Neural cell (in vitro differentiated cells): ENCODE data around the gene CTF1. TPM values are rescaled to one million over a fixed set of nuclear protein-coding genes. Genes with fewer than 3 reads are reported as not detected.

Experiments used
- H2AFZ ChIP-seq: fragments of 200-600, 300-800 bp; sonication (generic), shearing (Covaris generic); 2 replicates; pipeline ENCODE4 v1.6.0; 2014; ENCODE audit warnings: low read depth, mild to moderate bottlenecking, antibody characterized with exemption, low read length, moderate library complexity
- H3F3A ChIP-seq: fragments of 200-600 bp; shearing (Covaris generic); 2 replicates; pipeline ENCODE4 v1.6.1; 2016; ENCODE audit warnings: mild to moderate bottlenecking, moderate library complexity, mixed read lengths, antibody characterized with exemption, low read length; ENCODE audit not compliant: insufficient read depth, poor library complexity, severe bottlenecking
- H3K27ac ChIP-seq: fragments of 200-600, 300-800 bp; sonication (generic), shearing (Covaris generic); 2 replicates; pipeline ENCODE4 v1.5.1; 2014; ENCODE audit warnings: mild to moderate bottlenecking, low read length, moderate library complexity
- H3K27me3 ChIP-seq: fragments of 300-800, 200-600 bp; sonication (generic), shearing (Covaris generic); 2 replicates; pipeline ENCODE4 v1.6.0; 2014; ENCODE audit warnings: mild to moderate bottlenecking, low read depth, low read length, moderate library complexity; ENCODE audit not compliant: insufficient read depth
- H3K36me3 ChIP-seq: fragments of 300-800, 200-600 bp; sonication (generic), shearing (Covaris generic); 2 replicates; pipeline ENCODE4 v1.5.1; 2014; ENCODE audit warnings: mild to moderate bottlenecking, antibody characterized with exemption, low read length, moderate library complexity; ENCODE audit not compliant: insufficient read depth
- H3K4me2 ChIP-seq: fragments of 300-800, 200-600 bp; sonication (generic), shearing (Covaris generic); 2 replicates; pipeline ENCODE4 v1.6.0; 2014; ENCODE audit warnings: mild to moderate bottlenecking, low read length
- H3K4me3 ChIP-seq: fragments of 300-800, 200-600 bp; sonication (generic), shearing (Covaris generic); 2 replicates; pipeline ENCODE4 v1.5.1; 2014; ENCODE audit warnings: mild to moderate bottlenecking, low read length, moderate library complexity
- H3K79me2 ChIP-seq: fragments of 200-600 bp; shearing (Covaris generic); replicated peaks from 2 replicates; pipeline ENCODE4 v1.6.0; 2014; ENCODE audit warnings: mild to moderate bottlenecking, low read length, moderate library complexity; ENCODE audit not compliant: insufficient read depth
- H3K9ac ChIP-seq: fragments of 300-800, 200-600 bp; sonication (generic), shearing (Covaris generic); 2 replicates; pipeline ENCODE4 v1.6.1; 2016; ENCODE audit warnings: mild to moderate bottlenecking, low read length, mixed read lengths
- H3K9me2 ChIP-seq: fragments of 200-600 bp; shearing (Covaris generic); 2 replicates; pipeline ENCODE4 v1.6.1; 2016; ENCODE audit warnings: mild to moderate bottlenecking, low read length, mixed read lengths; ENCODE audit not compliant: insufficient read depth
- H3K9me3 ChIP-seq: fragments of 200-600, 300-800 bp; sonication (generic), shearing (Covaris generic); 2 replicates; pipeline ENCODE4 v1.6.1; 2016; ENCODE audit warnings: mild to moderate bottlenecking, mixed run types, low read length, moderate library complexity, mixed read lengths
- H4K20me1 ChIP-seq: fragments of 200-600 bp; shearing (Covaris generic); 2 replicates; pipeline ENCODE4 v1.6.1; 2016; ENCODE audit warnings: mild to moderate bottlenecking, mixed run types; ENCODE audit not compliant: insufficient read depth
- EP300 ChIP-seq: fragments of 450-650 bp; conservative IDR thresholded peaks from 2 replicates; pipeline ENCODE4 v1.6.1; 2014; ENCODE audit warnings: antibody characterized with exemption, mild to moderate bottlenecking, moderate library complexity; ENCODE audit not compliant: poor library complexity, severe bottlenecking
- EZH2 ChIP-seq: fragments of 200-600, 300-800 bp; shearing (Covaris generic), sonication (generic); IDR thresholded peaks from 2 replicates; pipeline ENCODE4 v1.6.1; 2014; ENCODE audit warnings: antibody characterized with exemption, low read length, borderline replicate concordance, mild to moderate bottlenecking; ENCODE audit not compliant: insufficient read depth, poor library complexity, severe bottlenecking
- MXI1 ChIP-seq: fragments of 450-650 bp; conservative IDR thresholded peaks from 2 replicates; pipeline ENCODE4 v1.6.1; 2014; ENCODE audit warnings: antibody characterized with exemption, mild to moderate bottlenecking; ENCODE audit not compliant: poor library complexity, severe bottlenecking
- POLR2AphosphoS5 ChIP-seq: IDR thresholded peaks from 2 replicates; pipeline ENCODE4 v1.6.1; 2012
- RAD21 ChIP-seq: fragments of 450-650 bp; conservative IDR thresholded peaks from 2 replicates; pipeline ENCODE4 v1.6.1; 2014; ENCODE audit warnings: antibody characterized with exemption, mild to moderate bottlenecking, moderate library complexity
- SMC3 ChIP-seq: fragments of 450-650 bp; conservative IDR thresholded peaks from 2 replicates; pipeline ENCODE4 v1.6.1; 2014; ENCODE audit warnings: antibody characterized with exemption, mild to moderate bottlenecking, moderate library complexity; ENCODE audit not compliant: poor library complexity
- TAF1 ChIP-seq: IDR thresholded peaks from 2 replicates; pipeline ENCODE4 v1.6.1; 2012; ENCODE audit warnings: low read depth
- polyA plus RNA-seq: library from polyadenylated mRNA; depleted of rRNA; stranded (reverse); fragments of >200 nt; gene quantifications from 2 replicates; pipeline ENCODE4 v1.2.3, GENCODE V29; 2014
- TF ChIP-seq, protein P1 (sequence below): fragments of 450-650 bp; IDR thresholded peaks from 2 replicates; pipeline ENCODE4 v1.5.1; 2014; ENCODE audit warnings: antibody characterized with exemption, mild to moderate bottlenecking, moderate library complexity; ENCODE audit not compliant: poor library complexity, severe bottlenecking
- TF ChIP-seq, protein P2 (sequence below): IDR thresholded peaks from 2 replicates; pipeline ENCODE4 v1.6.1; 2012; ENCODE audit warnings: borderline replicate concordance

Gene CTF1
- polyA plus RNA-seq, 1 donor from 2014 or later, result not detected

DNA sequence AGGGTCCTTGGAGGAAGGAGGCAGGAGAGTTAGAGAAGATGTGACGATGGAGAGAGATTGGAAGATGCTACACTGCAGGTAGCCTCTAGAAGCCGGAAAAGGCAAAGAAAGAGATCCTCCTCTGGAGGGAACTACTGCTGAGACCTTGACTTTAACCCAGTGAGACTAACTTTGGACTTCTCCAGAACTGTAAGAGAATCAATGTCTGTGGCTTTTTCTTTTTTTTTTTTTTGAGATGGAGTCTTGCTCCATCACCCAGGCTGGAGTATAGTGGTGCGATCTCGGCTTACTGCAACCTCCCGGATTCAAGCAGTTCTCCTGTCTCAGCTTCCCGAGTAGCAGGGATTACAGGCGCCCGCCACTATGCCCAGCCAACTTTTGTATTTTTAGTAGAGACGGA, 11.2 kb upstream of the CTF1 start:
- no peak overlapping the region for H3K4me2 ChIP-seq
- no peak overlapping the region for H3K9ac ChIP-seq
- H3K9me3 ChIP-seq, result no peaks in the 10 kb centered on the region
- no peak overlapping the region for H2AFZ ChIP-seq
- H3K4me3 ChIP-seq, result no peak overlapping the region
- no peaks in the 10 kb centered on the region for H3F3A ChIP-seq
- no peaks in the 10 kb centered on the region for H4K20me1 ChIP-seq
- no peaks in the 10 kb centered on the region for H3K79me2 ChIP-seq
- no peak for TF ChIP-seq TAF1
- TF ChIP-seq POLR2AphosphoS5, result no peak
- TF ChIP-seq EP300, result no peak
- no peak overlapping the region for H3K27ac ChIP-seq
- peaks cover 6% of the 10 kb centered on the region for H3K36me3 ChIP-seq
- no peaks in the 10 kb centered on the region for H3K9me2 ChIP-seq
- no peaks in the 10 kb centered on the region for H3K27me3 ChIP-seq

DNA sequence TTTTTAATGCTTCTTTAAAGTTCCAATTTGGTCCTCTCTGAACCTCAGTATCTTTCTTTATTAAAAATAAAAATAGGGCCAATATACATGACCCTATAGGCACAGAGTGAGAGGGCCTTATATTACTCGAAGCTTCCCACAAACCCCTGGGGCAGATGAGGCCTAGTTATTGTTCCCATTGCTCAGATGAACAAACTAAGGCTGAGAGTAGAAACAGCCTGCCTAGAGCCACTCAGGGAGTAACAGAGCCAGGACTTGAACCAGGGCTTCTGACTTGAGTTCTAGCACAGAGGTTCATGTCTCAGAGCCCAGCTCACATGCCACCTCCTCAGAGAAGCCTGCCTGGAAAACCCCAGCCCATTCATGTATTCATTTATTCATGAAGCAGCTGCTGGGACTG, 10.3 kb upstream of the CTF1 start:
- no peak overlapping the region for H3K27ac ChIP-seq
- H3F3A ChIP-seq, result no peaks in the 10 kb centered on the region
- no peak overlapping the region for H3K4me2 ChIP-seq
- no peaks in the 10 kb centered on the region for H4K20me1 ChIP-seq
- no peaks in the 10 kb centered on the region for H3K9me2 ChIP-seq
- TF ChIP-seq, protein P1, sequence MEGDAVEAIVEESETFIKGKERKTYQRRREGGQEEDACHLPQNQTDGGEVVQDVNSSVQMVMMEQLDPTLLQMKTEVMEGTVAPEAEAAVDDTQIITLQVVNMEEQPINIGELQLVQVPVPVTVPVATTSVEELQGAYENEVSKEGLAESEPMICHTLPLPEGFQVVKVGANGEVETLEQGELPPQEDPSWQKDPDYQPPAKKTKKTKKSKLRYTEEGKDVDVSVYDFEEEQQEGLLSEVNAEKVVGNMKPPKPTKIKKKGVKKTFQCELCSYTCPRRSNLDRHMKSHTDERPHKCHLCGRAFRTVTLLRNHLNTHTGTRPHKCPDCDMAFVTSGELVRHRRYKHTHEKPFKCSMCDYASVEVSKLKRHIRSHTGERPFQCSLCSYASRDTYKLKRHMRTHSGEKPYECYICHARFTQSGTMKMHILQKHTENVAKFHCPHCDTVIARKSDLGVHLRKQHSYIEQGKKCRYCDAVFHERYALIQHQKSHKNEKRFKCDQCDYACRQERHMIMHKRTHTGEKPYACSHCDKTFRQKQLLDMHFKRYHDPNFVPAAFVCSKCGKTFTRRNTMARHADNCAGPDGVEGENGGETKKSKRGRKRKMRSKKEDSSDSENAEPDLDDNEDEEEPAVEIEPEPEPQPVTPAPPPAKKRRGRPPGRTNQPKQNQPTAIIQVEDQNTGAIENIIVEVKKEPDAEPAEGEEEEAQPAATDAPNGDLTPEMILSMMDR, result no peak
- TF ChIP-seq EP300 (no peak), TAF1 (no peak), SMC3 (no peak), RAD21 (no peak), EZH2 (no peak), MXI1 (no peak), POLR2AphosphoS5 (no peak)
- TF ChIP-seq, protein P2, sequence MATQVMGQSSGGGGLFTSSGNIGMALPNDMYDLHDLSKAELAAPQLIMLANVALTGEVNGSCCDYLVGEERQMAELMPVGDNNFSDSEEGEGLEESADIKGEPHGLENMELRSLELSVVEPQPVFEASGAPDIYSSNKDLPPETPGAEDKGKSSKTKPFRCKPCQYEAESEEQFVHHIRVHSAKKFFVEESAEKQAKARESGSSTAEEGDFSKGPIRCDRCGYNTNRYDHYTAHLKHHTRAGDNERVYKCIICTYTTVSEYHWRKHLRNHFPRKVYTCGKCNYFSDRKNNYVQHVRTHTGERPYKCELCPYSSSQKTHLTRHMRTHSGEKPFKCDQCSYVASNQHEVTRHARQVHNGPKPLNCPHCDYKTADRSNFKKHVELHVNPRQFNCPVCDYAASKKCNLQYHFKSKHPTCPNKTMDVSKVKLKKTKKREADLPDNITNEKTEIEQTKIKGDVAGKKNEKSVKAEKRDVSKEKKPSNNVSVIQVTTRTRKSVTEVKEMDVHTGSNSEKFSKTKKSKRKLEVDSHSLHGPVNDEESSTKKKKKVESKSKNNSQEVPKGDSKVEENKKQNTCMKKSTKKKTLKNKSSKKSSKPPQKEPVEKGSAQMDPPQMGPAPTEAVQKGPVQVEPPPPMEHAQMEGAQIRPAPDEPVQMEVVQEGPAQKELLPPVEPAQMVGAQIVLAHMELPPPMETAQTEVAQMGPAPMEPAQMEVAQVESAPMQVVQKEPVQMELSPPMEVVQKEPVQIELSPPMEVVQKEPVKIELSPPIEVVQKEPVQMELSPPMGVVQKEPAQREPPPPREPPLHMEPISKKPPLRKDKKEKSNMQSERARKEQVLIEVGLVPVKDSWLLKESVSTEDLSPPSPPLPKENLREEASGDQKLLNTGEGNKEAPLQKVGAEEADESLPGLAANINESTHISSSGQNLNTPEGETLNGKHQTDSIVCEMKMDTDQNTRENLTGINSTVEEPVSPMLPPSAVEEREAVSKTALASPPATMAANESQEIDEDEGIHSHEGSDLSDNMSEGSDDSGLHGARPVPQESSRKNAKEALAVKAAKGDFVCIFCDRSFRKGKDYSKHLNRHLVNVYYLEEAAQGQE, result no peak
- H3K79me2 ChIP-seq, result no peaks in the 10 kb centered on the region
- no peak overlapping the region for H3K9ac ChIP-seq
- no peaks in the 10 kb centered on the region for H3K27me3 ChIP-seq
- no peak overlapping the region for H2AFZ ChIP-seq
- no peak overlapping the region for H3K4me3 ChIP-seq
- H3K36me3 ChIP-seq, result peaks cover 6% of the 10 kb centered on the region
- no peaks in the 10 kb centered on the region for H3K9me3 ChIP-seq

DNA sequence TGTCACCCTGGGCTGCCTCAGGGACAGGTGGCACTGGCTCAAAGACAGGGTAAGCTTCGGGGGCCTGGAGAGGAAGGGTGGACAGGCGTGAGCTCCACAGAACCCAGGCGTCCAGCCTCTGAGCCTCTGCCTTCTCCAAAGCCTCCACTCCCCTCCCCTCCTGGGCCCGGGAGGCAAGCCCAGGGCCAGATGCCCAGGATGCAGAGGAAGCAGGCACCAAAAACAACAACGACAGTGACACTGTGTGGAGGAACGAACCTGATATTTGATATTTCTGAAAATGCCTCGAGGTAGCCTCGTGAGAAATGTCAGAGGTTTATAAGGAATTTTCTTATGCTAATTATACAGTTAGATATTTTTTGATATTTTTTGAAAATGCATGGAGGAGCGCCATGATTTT, 8.5 kb upstream of the CTF1 start:
- Histone ChIP-seq H3K9me3 (no peaks in the 10 kb centered on the region), H4K20me1 (no peaks in the 10 kb centered on the region), H3K9me2 (no peaks in the 10 kb centered on the region), H3K4me2 (no peak overlapping the region), H3K4me3 (no peak overlapping the region), H2AFZ (no peak overlapping the region), H3K36me3 (peaks cover 6% of the 10 kb centered on the region), H3F3A (no peaks in the 10 kb centered on the region), H3K27ac (no peak overlapping the region), H3K79me2 (peaks cover under 1% of the 10 kb centered on the region), H3K9ac (no peak overlapping the region), H3K27me3 (no peaks in the 10 kb centered on the region)
- TF ChIP-seq RAD21 (no peak), POLR2AphosphoS5 (no peak), MXI1 (no peak), TAF1 (no peak), SMC3 (no peak), EZH2 (no peak), EP300 (no peak)
- TF ChIP-seq, protein P1, result no peak
- TF ChIP-seq, protein P2, result no peak
